BE2C (cell line): ENCODE results near the gene NELL2.

ENCODE experiments used
- DNase-seq: peaks from one replicate; pipeline ENCODE4 v3.0.0-alpha.2; 2020
- H3K27me3 ChIP-seq: fragments of 250-450 bp; sonication (Bioruptor Pico); 2 replicates; pipeline ENCODE4 v1.5.1; 2020; ENCODE audit warnings: mild to moderate bottlenecking
- H3K36me3 ChIP-seq: fragments of 250-450 bp; sonication (Bioruptor Pico); 2 replicates; pipeline ENCODE4 v1.5.1; 2020; ENCODE audit warnings: mild to moderate bottlenecking
- H3K4me1 ChIP-seq: fragments of 250-450 bp; sonication (Bioruptor Pico); 2 replicates; pipeline ENCODE4 v1.5.1; 2020
- H3K4me3 ChIP-seq: 2 replicates; pipeline ENCODE4 v1.5.1; 2011; ENCODE audit warnings: low read depth, low read length
- H3K9me3 ChIP-seq: fragments of 250-450 bp; sonication (Bioruptor Pico); 2 replicates; pipeline ENCODE4 v1.5.1; 2020
- TF ChIP-seq, protein P1 (sequence below): IDR thresholded peaks from 2 replicates; pipeline ENCODE4 v1.5.1; 2012; ENCODE audit warnings: mild to moderate bottlenecking, low read depth, low read length

The NELL2 gene

DNA sequence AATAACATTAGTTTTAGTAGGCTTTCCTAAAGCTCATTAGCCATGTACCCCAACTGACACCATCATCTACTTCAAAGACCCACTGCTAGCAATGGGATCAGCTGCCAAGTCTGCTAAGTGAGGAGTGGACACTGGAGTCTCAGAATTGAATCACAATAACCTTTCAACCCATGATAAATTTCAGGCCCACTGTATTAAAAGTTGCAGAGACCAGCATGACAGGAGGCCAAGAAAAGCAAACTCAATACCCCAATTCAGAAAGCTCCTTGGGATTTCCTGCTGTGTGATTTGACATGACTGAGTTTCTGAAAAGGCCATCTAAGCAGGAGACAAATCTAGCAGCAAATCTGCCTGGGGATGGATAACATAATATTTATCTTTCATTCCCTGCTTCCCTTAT is 320.7 kb downstream of the NELL2 start:
- no peak overlapping the region for H3K4me3 ChIP-seq
- H3K9me3 ChIP-seq: no peaks in the 10 kb centered on the region
- no peaks in the 10 kb centered on the region for H3K4me1 ChIP-seq
- no peak for DNase-seq
- TF ChIP-seq, protein P1, sequence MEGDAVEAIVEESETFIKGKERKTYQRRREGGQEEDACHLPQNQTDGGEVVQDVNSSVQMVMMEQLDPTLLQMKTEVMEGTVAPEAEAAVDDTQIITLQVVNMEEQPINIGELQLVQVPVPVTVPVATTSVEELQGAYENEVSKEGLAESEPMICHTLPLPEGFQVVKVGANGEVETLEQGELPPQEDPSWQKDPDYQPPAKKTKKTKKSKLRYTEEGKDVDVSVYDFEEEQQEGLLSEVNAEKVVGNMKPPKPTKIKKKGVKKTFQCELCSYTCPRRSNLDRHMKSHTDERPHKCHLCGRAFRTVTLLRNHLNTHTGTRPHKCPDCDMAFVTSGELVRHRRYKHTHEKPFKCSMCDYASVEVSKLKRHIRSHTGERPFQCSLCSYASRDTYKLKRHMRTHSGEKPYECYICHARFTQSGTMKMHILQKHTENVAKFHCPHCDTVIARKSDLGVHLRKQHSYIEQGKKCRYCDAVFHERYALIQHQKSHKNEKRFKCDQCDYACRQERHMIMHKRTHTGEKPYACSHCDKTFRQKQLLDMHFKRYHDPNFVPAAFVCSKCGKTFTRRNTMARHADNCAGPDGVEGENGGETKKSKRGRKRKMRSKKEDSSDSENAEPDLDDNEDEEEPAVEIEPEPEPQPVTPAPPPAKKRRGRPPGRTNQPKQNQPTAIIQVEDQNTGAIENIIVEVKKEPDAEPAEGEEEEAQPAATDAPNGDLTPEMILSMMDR: no peak
- no peaks in the 10 kb centered on the region for H3K27me3 ChIP-seq
- H3K36me3 ChIP-seq: no peaks in the 10 kb centered on the region

DNA sequence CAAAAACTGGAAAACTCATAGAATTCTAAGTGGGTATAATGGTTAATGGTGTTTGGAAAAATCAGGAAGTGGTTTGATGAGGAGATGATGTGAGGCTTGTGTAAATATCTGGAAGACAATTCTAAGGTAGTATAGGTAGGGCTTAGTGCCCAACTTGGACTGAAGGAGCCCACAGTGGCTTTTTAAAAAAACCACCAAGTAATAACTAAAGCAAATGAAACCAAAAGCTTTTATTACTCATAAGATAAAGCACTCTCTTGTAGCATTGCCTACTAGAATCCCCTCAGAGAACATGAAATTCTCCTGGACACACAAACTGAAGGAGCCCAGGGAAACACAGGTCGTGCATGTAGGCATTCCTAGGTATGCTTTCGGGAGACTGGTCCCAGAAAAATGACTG is 324.5 kb downstream of the NELL2 start:
- no peaks in the 10 kb centered on the region for H3K36me3 ChIP-seq
- no peak for DNase-seq
- TF ChIP-seq, protein P1: no peak
- H3K9me3 ChIP-seq: no peaks in the 10 kb centered on the region
- no peaks in the 10 kb centered on the region for H3K27me3 ChIP-seq
- H3K4me1 ChIP-seq: no peaks in the 10 kb centered on the region
- H3K4me3 ChIP-seq: no peak overlapping the region

DNA sequence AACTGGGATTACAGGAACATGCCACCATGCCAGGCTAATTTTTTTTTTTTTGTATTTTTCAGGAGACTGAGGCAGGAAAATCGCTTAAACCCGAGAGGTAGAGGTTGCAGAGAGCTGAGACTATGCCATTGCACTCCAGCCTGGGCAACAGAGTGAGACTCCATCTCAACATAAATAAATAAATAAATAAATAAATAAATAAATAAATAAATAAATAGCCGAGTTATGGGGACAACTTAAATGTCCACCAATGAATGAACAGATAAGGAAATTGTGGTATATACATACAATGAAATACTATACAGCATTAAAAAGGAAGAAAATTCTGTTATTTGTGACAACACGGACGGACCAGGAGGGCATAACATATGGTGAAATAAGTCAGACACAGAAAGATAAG is 325.7 kb downstream of the NELL2 start:
- Histone ChIP-seq H3K36me3 (no peaks in the 10 kb centered on the region), H3K4me1 (no peaks in the 10 kb centered on the region), H3K4me3 (no peak overlapping the region), H3K27me3 (no peaks in the 10 kb centered on the region), H3K9me3 (no peaks in the 10 kb centered on the region)
- TF ChIP-seq, protein P1: no peak
- no peak for DNase-seq

DNA sequence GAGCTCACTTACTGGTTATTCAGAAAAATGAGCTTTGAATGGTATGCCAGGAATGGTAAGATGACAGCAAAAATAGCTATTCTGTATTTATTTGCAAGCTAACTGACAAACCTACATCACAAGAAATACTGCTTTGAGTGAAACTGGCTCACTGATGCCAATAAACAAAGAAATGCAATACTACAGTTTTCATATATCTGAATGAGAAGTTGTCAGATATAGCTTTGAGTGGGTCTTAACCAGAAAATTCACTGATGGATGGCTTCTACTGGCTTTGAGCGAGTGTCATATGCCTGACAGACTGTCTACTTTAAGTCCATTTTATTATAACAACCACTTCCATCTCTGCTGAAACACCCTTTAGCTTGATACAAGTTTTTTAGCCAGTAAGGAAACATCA is 330.1 kb downstream of the NELL2 start:
- DNase-seq: no peak
- H3K27me3 ChIP-seq: no peaks in the 10 kb centered on the region
- H3K9me3 ChIP-seq: no peaks in the 10 kb centered on the region
- H3K4me1 ChIP-seq: no peaks in the 10 kb centered on the region
- no peak overlapping the region for H3K4me3 ChIP-seq
- H3K36me3 ChIP-seq: no peaks in the 10 kb centered on the region
- TF ChIP-seq, protein P1: no peak

DNA sequence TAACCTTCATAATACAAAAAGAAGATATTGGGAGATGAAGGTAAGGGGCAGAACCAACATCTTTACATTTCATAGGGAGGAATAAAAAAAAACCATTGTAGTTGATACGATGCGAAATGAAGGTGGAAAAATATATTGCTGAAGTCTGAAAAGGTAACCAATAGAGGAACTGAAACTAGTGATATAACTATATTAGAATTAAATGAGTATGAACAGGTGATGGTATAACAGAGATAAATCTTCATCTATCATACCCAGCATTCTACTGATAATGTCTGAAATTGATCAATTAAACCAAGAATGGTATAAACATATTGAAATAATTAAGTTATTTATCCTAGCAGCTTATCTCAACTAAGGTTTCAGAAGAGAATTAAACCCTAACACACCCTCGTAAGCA is 332.1 kb downstream of the NELL2 start:
- H3K27me3 ChIP-seq: no peaks in the 10 kb centered on the region
- H3K4me3 ChIP-seq: no peak overlapping the region
- H3K36me3 ChIP-seq: no peaks in the 10 kb centered on the region
- TF ChIP-seq, protein P1: no peak
- no peaks in the 10 kb centered on the region for H3K4me1 ChIP-seq
- H3K9me3 ChIP-seq: no peaks in the 10 kb centered on the region
- DNase-seq: no peak

DNA sequence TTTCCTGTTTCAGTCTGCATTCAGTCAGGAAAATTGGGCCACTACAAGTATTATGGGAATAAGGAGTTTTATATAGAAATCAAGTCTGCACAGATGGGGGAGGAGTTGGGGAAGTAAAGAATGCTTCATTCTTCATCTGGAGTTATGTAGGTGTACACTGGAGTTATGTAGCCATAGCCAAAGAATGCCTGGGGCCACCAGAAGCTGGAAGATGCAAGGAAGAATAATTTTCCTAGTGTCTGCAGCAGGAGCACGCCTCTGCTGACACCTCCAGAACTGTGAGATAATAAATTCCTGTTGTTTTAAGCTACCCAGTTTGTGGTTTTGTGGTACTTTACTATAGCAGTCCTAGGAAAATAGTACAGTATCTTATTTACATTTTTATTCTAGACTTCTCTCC is 333.4 kb downstream of the NELL2 start:
- no peaks in the 10 kb centered on the region for H3K36me3 ChIP-seq
- H3K4me3 ChIP-seq: no peak overlapping the region
- no peak for DNase-seq
- no peaks in the 10 kb centered on the region for H3K9me3 ChIP-seq
- no peaks in the 10 kb centered on the region for H3K4me1 ChIP-seq
- H3K27me3 ChIP-seq: no peaks in the 10 kb centered on the region
- TF ChIP-seq, protein P1: no peak
